Measurements from ENCODE around the gene MYL12B. TPM values are rescaled to one million over a fixed set of nuclear protein-coding genes. Genes with fewer than 3 reads are reported as not detected.

The MYL12B gene
- total RNA-seq, 1 experiment from 2014 or later: 383 TPM

GRCh38 chr18:3246635-3247239, 15.2 kb upstream of the MYL12B start:
- CTCF ChIA-PET: interaction anchor here (0.6 to 1.6 kb wide), 7 partner anchors 232 to 419 kb away, joined by 3 to 15 read pairs (median 4); no protein-coding TSS in a partner anchor
- Histone ChIP-seq H2AFZ (peak overlapping the region; percentile 72), H3K79me2 (ENCODE audit: low read depth) (peaks cover 51% of the 10 kb centered on the region)

GRCh38 chr18:3247240-3248061, 14.5 kb upstream of the MYL12B start, which contains the start of gene MYL12A:
Gene MYL12A (plus strand): TSS chr18:3247801. CDS start chr18:3253248, 5,447 bp downstream.
- peaks cover 58% of the 10 kb centered on the region for H3K79me2 ChIP-seq (ENCODE audit: low read depth)
- peak within 1 kb of the TSS; percentile 85 for H2AFZ ChIP-seq
- DNase-seq: peak; percentile 92 to 99
- H3F3A ChIP-seq (ENCODE audit: insufficient read depth, low read depth): peaks cover 24% of the 10 kb centered on the region
- peaks cover 17% of the 10 kb centered on the region for H3K36me3 ChIP-seq (ENCODE audit: low read depth)
- H3K27me3 ChIP-seq (ENCODE audit: insufficient read depth, low read depth): no peaks in the 10 kb centered on the region
- H3K27ac ChIP-seq: peak within 1 kb of the TSS; percentile 87
- ChIA-PET POLR2A (ENCODE audit: unreplicated experiment) (interaction anchor here (0.5 to 2.4 kb wide), 16 partner anchors 10 to 419 kb away, joined by 3 to 22 read pairs (median 6); partner anchors contain the start of gene MYL12B), CTCF (interaction anchor here (0.6 to 1.6 kb wide), 3 partner anchors 232 to 418 kb away, joined by 3 to 5 read pairs (median 4); no protein-coding TSS in a partner anchor)
- H3K4me1 ChIP-seq (replicated peaks; ENCODE audit: insufficient read depth): peaks cover 36% of the 10 kb centered on the region
- BruUV-seq (replicated peaks): no TSS peak
- H3K4me2 ChIP-seq: peak within 1 kb of the TSS; percentile 85
- H3K9me2 ChIP-seq (ENCODE audit: insufficient read depth): no peaks in the 10 kb centered on the region
- H3K9me3 ChIP-seq (ENCODE audit: insufficient read depth, low read depth): no peaks in the 10 kb centered on the region
- peak within 1 kb of the TSS; percentile 86 for H3K4me3 ChIP-seq
- TF ChIP-seq EZH2 (IDR thresholded peaks at IDR 0.05; ENCODE audit: low read depth) (no peak), CTCF (conservative IDR thresholded peaks at IDR 0.05) (no peak)
- H4K20me1 ChIP-seq (ENCODE audit: insufficient read depth): 0 out of 2 replicates have a peak, but pooled peaks cover 6% of the 10 kb centered on the region
- intact Hi-C loops (cut with micrococcal nuclease; ENCODE audit: unreplicated experiment): loop anchor here (1.0 to 5.0 kb wide), 4 partner anchors 14 to 675 kb away; partner anchors contain the start of genes METTL4 and NDC80

More at GRCh38 chr18:3246635-3247239, 15.2 kb upstream of the MYL12B start:
- Histone ChIP-seq H3K27me3 (ENCODE audit: insufficient read depth, low read depth) (no peaks in the 10 kb centered on the region), H3K9me3 (ENCODE audit: insufficient read depth, low read depth) (no peaks in the 10 kb centered on the region), H3K4me2 (peak overlapping the region; percentile 85), H3K27ac (peak overlapping the region; percentile 87), H3K4me1 (replicated peaks; ENCODE audit: insufficient read depth) (peaks cover 36% of the 10 kb centered on the region), H3K36me3 (ENCODE audit: low read depth) (peaks cover 13% of the 10 kb centered on the region), H3F3A (ENCODE audit: insufficient read depth, low read depth) (peaks cover 24% of the 10 kb centered on the region), H4K20me1 (ENCODE audit: insufficient read depth) (0 out of 2 replicates have a peak, but pooled peaks cover 6% of the 10 kb centered on the region), H3K9me2 (ENCODE audit: insufficient read depth) (no peaks in the 10 kb centered on the region), H3K4me3 (peak overlapping the region; percentile 86)
- POLR2A ChIA-PET (ENCODE audit: unreplicated experiment): interaction anchor here (0.5 to 2.4 kb wide), 12 partner anchors 15 to 464 kb away, joined by 3 to 21 read pairs (median 6); partner anchors contain the start of gene MYL12B
- peak in 1 of 2 experiments; percentile 37 for DNase-seq
- no peak for TF ChIP-seq CTCF (conservative IDR thresholded peaks at IDR 0.05)
- TF ChIP-seq EZH2 (IDR thresholded peaks at IDR 0.05; ENCODE audit: low read depth): no peak
- intact Hi-C loops (cut with micrococcal nuclease; ENCODE audit: unreplicated experiment): loop anchor here (1.0 to 5.0 kb wide), 9 partner anchors 15 to 674 kb away; partner anchors contain the start of genes LPIN2, METTL4 and NDC80
- TSS peak; percentile 77 for BruUV-seq (replicated peaks)

Measured in PC-9 (cell line).